K562 (cell line): Measurements from ENCODE around the gene SULT1A2. TPM values are rescaled to one million over a fixed set of nuclear protein-coding genes. Genes with fewer than 3 reads are reported as not detected.

Experiments
- polyA plus RNA-seq, 8 experiments: library from polyadenylated mRNA; depleted of rRNA in 4 of 8; stranded (reverse) in 5 of 8; unstranded in 3 of 8; fragments of >200 nt; fragmentation: Nextera tagmentation in 2 of 8; fragmentation: Illumina TruSeq in 1 of 8; extraction: Ambion mirVana in 2 of 8; extraction: Trizol in 1 of 8; gene quantifications; 2 replicates each; pipeline versions ENCODE4 v1.2.1 to v1.2.3, GENCODE V29; 2011 to 2014; ENCODE audit warnings: inconsistent platforms in 1 of 8, missing spikeins in 1 of 8
- total RNA-seq, 7 experiments: library from RNA; depleted of rRNA in 6 of 7; stranded (reverse); fragments of >200 nt in 6 of 7; fragmentation: Illumina TruSeq in 2 of 7; extraction: Trizol in 2 of 7; gene quantifications; 2 replicates each; pipeline versions ENCODE4 v1.2.1 to v1.2.3, GENCODE V29; 2011 to 2021; ENCODE audit warnings: low replicate concordance in 1 of 7

Gene SULT1A2
- total and polyA plus RNA-seq, 9 of the 15 experiments (the other 6 are each of a cell fraction or from before 2014, with no cell fraction given) = 0.73 to 3.2 (median 1.7) TPM

Other genes with a start within 250 kb of the SULT1A2 start
Only the 7 nearest of the 14 such genes appear.
- gene CLN3, start 105.0 kb downstream of the SULT1A2 start, total RNA-seq (2014; rRNA removed) = 11.0 and 11.1 TPM in 2 replicates
- gene CLN3, start 105.0 kb downstream of the SULT1A2 start, total RNA-seq (2014; rRNA removed; fragmentation: Illumina TruSeq; extraction: Trizol) = 4.5 and 5.6 TPM in 2 replicates
- 11.6 and 11.9 TPM in 2 replicates for gene CLN3, start 105.0 kb downstream of the SULT1A2 start, total RNA-seq (2015; rRNA removed; fragmentation: Illumina TruSeq; extraction: Trizol)
- gene CLN3, start 105.0 kb downstream of the SULT1A2 start, total RNA-seq (2021) = 27.1 and 31.9 TPM in 2 replicates
- 12.5 and 24.8 TPM in 2 replicates for gene CLN3, start 105.0 kb downstream of the SULT1A2 start, polyA plus RNA-seq (2011; rRNA removed)
- 20.9 and 30.5 TPM in 2 replicates for gene CLN3, start 105.0 kb downstream of the SULT1A2 start, polyA plus RNA-seq (2014; fragmentation: Illumina TruSeq; extraction: Trizol)
- 1 to 10 TPM; 2.5 to 3.1 TPM for gene CLN3, start 105.0 kb downstream of the SULT1A2 start, polyA plus RNA-seq (2014; fragmentation: Nextera tagmentation; extraction: Ambion mirVana)
- gene CLN3, start 105.0 kb downstream of the SULT1A2 start, polyA plus RNA-seq (2014; rRNA removed) = 12.7 and 19.9 TPM in 2 replicates
- 3.6 and 3.8 TPM in 2 replicates for gene APOBR, start 102.4 kb downstream of the SULT1A2 start, total RNA-seq (2014; rRNA removed)
- gene APOBR, start 102.4 kb downstream of the SULT1A2 start, total RNA-seq (2014; rRNA removed; fragmentation: Illumina TruSeq; extraction: Trizol) = 0.25 and 0.32 TPM in 2 replicates
- gene APOBR, start 102.4 kb downstream of the SULT1A2 start, total RNA-seq (2015; rRNA removed; fragmentation: Illumina TruSeq; extraction: Trizol) = 1.9 and 2.3 TPM in 2 replicates
- gene APOBR, start 102.4 kb downstream of the SULT1A2 start, total RNA-seq (2021) = 3.2 and 4.3 TPM in 2 replicates
- gene APOBR, start 102.4 kb downstream of the SULT1A2 start, polyA plus RNA-seq (2011; rRNA removed) = 0.67 and 2.0 TPM in 2 replicates
- gene APOBR, start 102.4 kb downstream of the SULT1A2 start, polyA plus RNA-seq (2014; fragmentation: Illumina TruSeq; extraction: Trizol) = 3.8 and 7.3 TPM in 2 replicates
- gene APOBR, start 102.4 kb downstream of the SULT1A2 start, polyA plus RNA-seq (2014; fragmentation: Nextera tagmentation; extraction: Ambion mirVana) = under 1 TPM in 1 of 2 experiments, not detected in 1; 0.08 TPM
- 4.2 and 6.1 TPM in 2 replicates for gene APOBR, start 102.4 kb downstream of the SULT1A2 start, polyA plus RNA-seq (2014; rRNA removed)
- gene IL27, start 90.2 kb downstream of the SULT1A2 start, total RNA-seq (2014; rRNA removed) = not detected in 2 replicates
- not detected in 2 replicates for gene IL27, start 90.2 kb downstream of the SULT1A2 start, total RNA-seq (2014; rRNA removed; fragmentation: Illumina TruSeq; extraction: Trizol)
- not detected in 2 replicates for gene IL27, start 90.2 kb downstream of the SULT1A2 start, total RNA-seq (2015; rRNA removed; fragmentation: Illumina TruSeq; extraction: Trizol)
- not detected in 2 replicates for gene IL27, start 90.2 kb downstream of the SULT1A2 start, total RNA-seq (2021)
- gene IL27, start 90.2 kb downstream of the SULT1A2 start, polyA plus RNA-seq (2011; rRNA removed) = not detected in 2 replicates
- not detected in 2 replicates for gene IL27, start 90.2 kb downstream of the SULT1A2 start, polyA plus RNA-seq (2014; fragmentation: Illumina TruSeq; extraction: Trizol)
- not detected for gene IL27, start 90.2 kb downstream of the SULT1A2 start, polyA plus RNA-seq (2014; fragmentation: Nextera tagmentation; extraction: Ambion mirVana)
- gene IL27, start 90.2 kb downstream of the SULT1A2 start, polyA plus RNA-seq (2014; rRNA removed) = not detected in 2 replicates
- gene NUPR1, start 58.1 kb downstream of the SULT1A2 start, total RNA-seq (2014; rRNA removed) = 0.27 and 0.86 TPM in 2 replicates
- 0.07 TPM in 1 of 2 replicates, not detected in the other for gene NUPR1, start 58.1 kb downstream of the SULT1A2 start, total RNA-seq (2014; rRNA removed; fragmentation: Illumina TruSeq; extraction: Trizol)
- 0.40 and 0.64 TPM in 2 replicates for gene NUPR1, start 58.1 kb downstream of the SULT1A2 start, total RNA-seq (2015; rRNA removed; fragmentation: Illumina TruSeq; extraction: Trizol)
- 0.56 and 1.5 TPM in 2 replicates for gene NUPR1, start 58.1 kb downstream of the SULT1A2 start, total RNA-seq (2021)
- 0.11 and 0.34 TPM in 2 replicates for gene NUPR1, start 58.1 kb downstream of the SULT1A2 start, polyA plus RNA-seq (2011; rRNA removed)
- 0.08 and 1.00 TPM in 2 replicates for gene NUPR1, start 58.1 kb downstream of the SULT1A2 start, polyA plus RNA-seq (2014; fragmentation: Illumina TruSeq; extraction: Trizol)
- gene NUPR1, start 58.1 kb downstream of the SULT1A2 start, polyA plus RNA-seq (2014; fragmentation: Nextera tagmentation; extraction: Ambion mirVana) = under 1 TPM; 0.08 to 0.21 TPM
- 0.09 and 0.34 TPM in 2 replicates for gene NUPR1, start 58.1 kb downstream of the SULT1A2 start, polyA plus RNA-seq (2014; rRNA removed)
- gene SGF29, start 43.1 kb downstream of the SULT1A2 start, total RNA-seq (2014; rRNA removed) = 33.1 and 36.1 TPM in 2 replicates
- gene SGF29, start 43.1 kb downstream of the SULT1A2 start, total RNA-seq (2014; rRNA removed; fragmentation: Illumina TruSeq; extraction: Trizol) = 16.3 and 21.2 TPM in 2 replicates
- 28.1 and 31.3 TPM in 2 replicates for gene SGF29, start 43.1 kb downstream of the SULT1A2 start, total RNA-seq (2015; rRNA removed; fragmentation: Illumina TruSeq; extraction: Trizol)
- gene SGF29, start 43.1 kb downstream of the SULT1A2 start, total RNA-seq (2021) = 34.2 and 41.1 TPM in 2 replicates
- gene SGF29, start 43.1 kb downstream of the SULT1A2 start, polyA plus RNA-seq (2011; rRNA removed) = 2.6 and 4.1 TPM in 2 replicates
- gene SGF29, start 43.1 kb downstream of the SULT1A2 start, polyA plus RNA-seq (2014; fragmentation: Illumina TruSeq; extraction: Trizol) = 24.5 and 30.9 TPM in 2 replicates
- 10 to 100 TPM in 1 of 2 experiments, 1 to 10 TPM in 1; 6.0 to 11.9 TPM for gene SGF29, start 43.1 kb downstream of the SULT1A2 start, polyA plus RNA-seq (2014; fragmentation: Nextera tagmentation; extraction: Ambion mirVana)
- 14.4 and 16.5 TPM in 2 replicates for gene SGF29, start 43.1 kb downstream of the SULT1A2 start, polyA plus RNA-seq (2014; rRNA removed)
- gene SULT1A1, start 13.0 kb upstream of the SULT1A2 start, total RNA-seq (2014; rRNA removed) = 21.2 and 30.2 TPM in 2 replicates
- 9.6 and 11.6 TPM in 2 replicates for gene SULT1A1, start 13.0 kb upstream of the SULT1A2 start, total RNA-seq (2014; rRNA removed; fragmentation: Illumina TruSeq; extraction: Trizol)
- gene SULT1A1, start 13.0 kb upstream of the SULT1A2 start, total RNA-seq (2015; rRNA removed; fragmentation: Illumina TruSeq; extraction: Trizol) = 21.3 and 22.4 TPM in 2 replicates
- 15.3 and 15.6 TPM in 2 replicates for gene SULT1A1, start 13.0 kb upstream of the SULT1A2 start, total RNA-seq (2021)
- gene SULT1A1, start 13.0 kb upstream of the SULT1A2 start, polyA plus RNA-seq (2011; rRNA removed) = 2.9 and 3.4 TPM in 2 replicates
- 30.1 and 33.7 TPM in 2 replicates for gene SULT1A1, start 13.0 kb upstream of the SULT1A2 start, polyA plus RNA-seq (2014; fragmentation: Illumina TruSeq; extraction: Trizol)
- gene SULT1A1, start 13.0 kb upstream of the SULT1A2 start, polyA plus RNA-seq (2014; fragmentation: Nextera tagmentation; extraction: Ambion mirVana) = 10 to 100 TPM; 16.6 to 22.9 TPM
- gene SULT1A1, start 13.0 kb upstream of the SULT1A2 start, polyA plus RNA-seq (2014; rRNA removed) = 15.6 and 15.8 TPM in 2 replicates
- gene NPIPB8, start 41.0 kb upstream of the SULT1A2 start, total RNA-seq (2014; rRNA removed) = not detected in 2 replicates
- gene NPIPB8, start 41.0 kb upstream of the SULT1A2 start, total RNA-seq (2014; rRNA removed; fragmentation: Illumina TruSeq; extraction: Trizol) = not detected in 2 replicates
- not detected in 2 replicates for gene NPIPB8, start 41.0 kb upstream of the SULT1A2 start, total RNA-seq (2015; rRNA removed; fragmentation: Illumina TruSeq; extraction: Trizol)
- not detected in 2 replicates for gene NPIPB8, start 41.0 kb upstream of the SULT1A2 start, total RNA-seq (2021)
- gene NPIPB8, start 41.0 kb upstream of the SULT1A2 start, polyA plus RNA-seq (2011; rRNA removed) = 0.54 TPM in 1 of 2 replicates, not detected in the other
- gene NPIPB8, start 41.0 kb upstream of the SULT1A2 start, polyA plus RNA-seq (2014; fragmentation: Illumina TruSeq; extraction: Trizol) = not detected in 2 replicates
- gene NPIPB8, start 41.0 kb upstream of the SULT1A2 start, polyA plus RNA-seq (2014; fragmentation: Nextera tagmentation; extraction: Ambion mirVana) = not detected
- gene NPIPB8, start 41.0 kb upstream of the SULT1A2 start, polyA plus RNA-seq (2014; rRNA removed) = 0.16 TPM in 1 of 2 replicates, not detected in the other